Memory B cell (primary cell): ENCODE data around the gene HMCN2.
"Not testable (repeated sequence)": the region's sequence is repeated elsewhere in the genome, so short reads cannot be mapped to it uniquely, and the experiment has no call there.

Experiments
- ATAC-seq: fragments of 150-1000 bp; cut with Tn5 transposase; 2 replicates; pipeline ENCODE4 v1.10.0; 2021; ENCODE audit warnings: low read depth, mild to moderate bottlenecking, moderate library complexity
- DNase-seq, 2 donors: peaks; one replicate each; pipeline ENCODE4 v3.0.0; 2022; ENCODE audit warnings: low spot score in 2 of 2
- H3K27ac Mint-ChIP-seq: one replicate; pipeline ENCODE4 v1.8.0; 2022; ENCODE audit warnings: mild to moderate bottlenecking, moderate library complexity, mixed read lengths
- H3K27me3 Mint-ChIP-seq: one replicate; pipeline ENCODE4 v1.8.0; 2022; ENCODE audit warnings: mixed read lengths
- H3K36me3 Mint-ChIP-seq: one replicate; pipeline ENCODE4 v1.8.0; 2022; ENCODE audit warnings: mild to moderate bottlenecking, mixed read lengths
- H3K4me1 Mint-ChIP-seq: one replicate; pipeline ENCODE4 v1.8.0; 2022; ENCODE audit warnings: mixed read lengths
- H3K4me3 Mint-ChIP-seq: one replicate; pipeline ENCODE4 v1.8.0; 2022; ENCODE audit warnings: mild to moderate bottlenecking, moderate library complexity, mixed read lengths
- H3K9me3 Mint-ChIP-seq: one replicate; pipeline ENCODE4 v1.8.0; 2022; ENCODE audit warnings: mixed read lengths

Gene HMCN2

DNA sequence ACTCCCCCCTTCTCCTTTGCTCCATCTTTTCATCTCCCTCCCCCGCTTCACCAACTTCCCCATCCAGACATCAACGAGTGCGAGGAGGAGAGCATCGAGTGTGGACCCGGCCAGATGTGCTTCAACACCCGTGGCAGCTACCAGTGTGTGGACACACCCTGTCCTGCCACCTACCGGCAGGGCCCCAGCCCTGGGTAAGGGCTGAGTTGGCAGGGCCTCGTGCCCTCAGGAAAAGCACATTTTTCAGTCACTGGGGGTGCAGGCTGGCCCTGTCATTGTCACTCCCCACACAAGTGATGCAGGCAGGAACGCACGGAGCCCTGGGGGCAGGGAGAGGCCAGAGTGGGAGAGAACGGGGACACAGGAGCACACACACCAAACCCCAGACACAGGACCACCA, 166.8 kb downstream of the HMCN2 start:
- ATAC-seq (no peak), DNase-seq (no peak)
- no peaks in the 10 kb centered on the region for H3K4me1 Mint-ChIP-seq
- no peak overlapping the region for H3K27ac Mint-ChIP-seq
- H3K4me3 Mint-ChIP-seq = peak overlapping the region; percentile 34
- no peaks in the 10 kb centered on the region for H3K36me3 Mint-ChIP-seq
- H3K27me3 Mint-ChIP-seq = peaks cover 25% of the 10 kb centered on the region
- H3K9me3 Mint-ChIP-seq = peaks cover 1% of the 10 kb centered on the region

DNA sequence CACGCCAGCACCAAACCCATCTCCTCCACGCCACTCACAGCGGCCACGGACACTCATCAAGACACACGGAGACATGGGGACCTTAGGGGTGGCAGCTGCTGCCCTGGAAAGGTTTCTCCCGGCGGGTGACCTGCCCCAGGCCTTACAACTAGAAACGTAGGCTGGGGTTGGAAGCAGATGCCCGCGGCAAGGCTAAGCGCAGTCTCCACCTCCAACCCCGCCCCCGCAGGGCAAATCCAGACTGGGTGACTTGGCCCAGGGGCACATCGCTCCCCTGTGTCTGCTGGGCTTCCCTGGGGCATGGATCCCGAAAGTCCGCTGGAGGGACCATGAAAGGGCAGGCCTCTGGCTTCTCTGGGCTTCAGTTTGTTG, 167.2 kb downstream of the HMCN2 start:
- H3K9me3 Mint-ChIP-seq = peaks cover 1% of the 10 kb centered on the region
- no peak for ATAC-seq
- no peak overlapping the region for H3K27ac Mint-ChIP-seq

DNA sequence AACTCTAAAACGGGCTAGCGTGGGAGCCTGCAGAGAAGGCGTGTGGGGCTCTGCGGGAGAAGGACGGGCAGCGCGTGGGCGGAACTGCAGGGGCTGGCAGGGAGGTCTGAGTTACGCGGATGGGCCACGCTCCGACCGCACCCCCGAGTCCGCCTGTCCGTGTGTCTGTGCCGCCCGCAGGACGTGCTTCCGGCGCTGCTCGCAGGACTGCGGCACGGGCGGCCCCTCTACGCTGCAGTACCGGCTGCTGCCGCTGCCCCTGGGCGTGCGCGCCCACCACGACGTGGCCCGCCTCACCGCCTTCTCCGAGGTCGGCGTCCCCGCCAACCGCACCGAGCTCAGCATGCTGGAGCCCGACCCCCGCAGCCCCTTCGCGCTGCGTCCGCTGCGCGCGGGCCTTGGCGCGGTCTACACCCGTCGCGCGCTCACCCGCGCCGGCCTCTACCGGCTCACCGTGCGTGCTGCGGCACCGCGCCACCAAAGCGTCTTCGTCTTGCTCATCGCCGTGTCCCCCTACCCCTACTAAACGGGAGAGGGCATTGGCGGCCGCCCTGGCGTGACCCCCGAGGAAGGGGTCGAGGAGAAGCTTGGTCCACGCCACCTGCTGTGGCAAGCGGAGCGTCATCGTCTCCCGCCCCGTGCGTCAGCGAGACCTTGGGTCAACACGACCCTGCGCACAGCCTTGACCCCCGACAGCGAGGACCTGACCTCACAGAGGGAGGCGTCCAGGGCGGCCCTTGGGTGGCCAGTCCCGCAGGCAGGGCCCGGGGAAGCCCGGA, 167.8 kb downstream of the HMCN2 start:
- Mint-ChIP-seq H3K27ac (no peak overlapping the region), H3K27me3 (peaks cover 25% of the 10 kb centered on the region), H3K9me3 (peaks cover 1% of the 10 kb centered on the region), H3K4me1 (no peaks in the 10 kb centered on the region), H3K36me3 (no peaks in the 10 kb centered on the region), H3K4me3 (peak overlapping the region; percentile 11)
- DNase-seq (no peak), ATAC-seq (peak; percentile 67)

More for the DNA sequence above, 167.2 kb downstream of the HMCN2 start:
- no peak for DNase-seq
- Mint-ChIP-seq H3K27me3 (peaks cover 25% of the 10 kb centered on the region), H3K36me3 (no peaks in the 10 kb centered on the region), H3K4me1 (no peaks in the 10 kb centered on the region), H3K4me3 (peak overlapping the region; percentile 11)

DNA sequence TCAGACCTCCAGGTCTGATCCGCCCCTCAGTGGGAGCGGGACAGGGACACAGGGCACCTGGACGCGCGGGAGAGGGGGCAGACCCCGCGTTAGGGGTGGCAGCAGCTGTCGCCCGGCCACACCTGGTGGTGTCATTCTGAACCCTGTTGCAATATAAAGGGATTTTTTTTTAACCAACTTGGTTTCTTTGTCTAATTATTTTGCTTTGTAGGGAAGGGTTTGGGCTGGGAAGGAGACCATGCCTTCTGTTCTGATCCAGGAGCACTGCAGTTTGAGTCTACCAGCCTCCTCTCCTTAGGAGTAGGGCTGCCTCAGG, 168.3 kb downstream of the HMCN2 start:
- H3K4me3 Mint-ChIP-seq = no peak overlapping the region
- H3K27me3 Mint-ChIP-seq = peaks cover 27% of the 10 kb centered on the region

DNA sequence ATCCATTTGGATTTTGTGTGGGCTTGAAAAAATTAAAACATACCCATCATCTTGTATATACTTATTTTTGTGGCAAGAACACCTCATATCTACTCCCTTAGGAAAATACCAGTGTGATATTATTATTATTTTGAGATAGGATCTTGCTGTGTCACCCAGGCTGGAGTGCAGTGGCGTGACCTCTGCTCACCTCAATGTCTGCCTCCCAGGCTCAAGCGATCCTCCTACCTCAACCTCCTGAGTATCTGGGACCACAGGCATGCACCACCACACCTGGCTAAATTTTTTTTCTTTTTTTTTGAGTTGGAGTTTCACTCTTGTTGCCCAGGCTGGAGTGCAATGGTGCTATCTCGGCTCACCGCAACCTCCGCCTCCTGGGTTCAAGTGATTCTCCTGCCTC, 169.1 kb downstream of the HMCN2 start:
- H3K27me3 Mint-ChIP-seq = peaks cover 25% of the 10 kb centered on the region
- H3K4me3 Mint-ChIP-seq, H3K4me1 Mint-ChIP-seq, H3K36me3 Mint-ChIP-seq, H3K9me3 Mint-ChIP-seq, DNase-seq, H3K27ac Mint-ChIP-seq, ATAC-seq: not testable (repeated sequence)

More for the DNA sequence above, 168.3 kb downstream of the HMCN2 start:
- H3K36me3 Mint-ChIP-seq = no peaks in the 10 kb centered on the region
- ATAC-seq (no peak), DNase-seq (no peak)
- H3K4me1 Mint-ChIP-seq = no peaks in the 10 kb centered on the region
- H3K9me3 Mint-ChIP-seq = peaks cover 1% of the 10 kb centered on the region
- no peak overlapping the region for H3K27ac Mint-ChIP-seq

DNA sequence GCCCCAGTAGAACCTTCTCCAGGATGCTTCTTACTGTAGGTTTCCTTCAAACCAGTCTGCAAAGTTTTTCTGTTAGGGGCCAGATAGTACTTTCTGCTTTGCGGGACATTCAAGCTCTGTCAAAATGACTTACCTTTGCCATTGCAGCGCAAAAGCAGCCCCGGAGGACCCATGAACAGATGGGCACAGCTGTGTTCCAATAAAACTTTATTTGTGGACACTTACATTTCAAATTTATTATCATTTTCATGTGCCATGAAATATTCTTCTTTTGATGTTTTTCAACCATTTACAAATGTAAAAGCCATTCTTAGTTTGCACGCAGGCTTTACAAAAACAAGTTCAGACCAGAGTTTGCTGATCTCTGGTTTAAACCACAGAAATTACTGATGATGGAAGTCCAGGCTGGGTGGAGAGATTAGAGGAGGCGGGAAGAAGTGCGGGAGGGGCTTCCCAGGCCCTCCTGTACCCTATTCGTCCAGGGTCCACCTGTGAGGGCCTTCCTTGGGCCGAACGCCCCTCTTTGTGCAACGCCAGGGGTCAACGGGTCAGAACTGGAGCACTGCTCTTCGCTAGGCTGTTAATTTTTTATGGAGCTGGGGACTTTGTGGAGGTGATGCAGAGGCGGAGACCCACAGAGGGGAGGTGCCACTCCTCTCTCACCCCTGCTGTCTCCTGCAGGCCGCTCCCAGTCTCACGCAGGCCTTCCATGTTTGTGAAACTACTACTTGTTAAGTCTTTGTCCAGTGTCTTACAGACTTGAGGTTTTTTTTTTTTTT, 171.6 kb downstream of the HMCN2 start:
- Mint-ChIP-seq H3K27ac (no peak overlapping the region), H3K4me1 (no peaks in the 10 kb centered on the region), H3K27me3 (peaks cover 19% of the 10 kb centered on the region), H3K36me3 (peaks cover 4% of the 10 kb centered on the region), H3K4me3 (no peak overlapping the region), H3K9me3 (peaks cover 4% of the 10 kb centered on the region)
- DNase-seq (no peak), ATAC-seq (no peak)

DNA sequence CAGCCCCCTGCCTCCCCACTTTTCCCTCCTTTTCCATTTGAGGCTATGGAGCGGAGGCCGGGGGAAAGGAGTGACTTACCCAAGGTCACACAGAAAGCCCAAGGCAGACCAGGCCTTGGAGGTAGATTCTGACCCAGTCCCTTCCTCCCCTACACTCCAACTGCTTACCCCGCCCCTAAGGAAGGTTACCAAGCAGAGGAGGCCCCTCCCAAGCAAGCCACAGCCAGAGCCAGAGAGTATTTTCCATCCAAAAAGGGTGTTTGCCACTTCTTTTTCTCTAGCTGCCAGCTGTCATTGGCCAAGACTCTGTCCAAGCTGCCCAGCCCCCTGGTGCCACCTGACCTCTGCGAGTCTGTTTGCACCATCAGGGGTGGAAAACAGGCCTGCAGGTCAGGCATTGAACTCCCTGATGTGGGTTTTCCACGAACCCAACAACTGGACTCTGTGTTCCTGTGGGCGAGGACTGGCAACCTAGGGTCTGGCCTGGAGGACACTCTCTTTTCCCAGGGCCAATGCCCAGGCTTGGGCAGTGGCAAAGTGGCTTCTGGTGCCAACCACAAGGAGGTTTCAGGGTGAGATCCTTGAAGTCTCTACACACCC, 172.9 kb downstream of the HMCN2 start:
- H3K9me3 Mint-ChIP-seq = peaks cover 4% of the 10 kb centered on the region
- H3K4me3 Mint-ChIP-seq = no peak overlapping the region
- H3K36me3 Mint-ChIP-seq = peaks cover 4% of the 10 kb centered on the region
- no peaks in the 10 kb centered on the region for H3K4me1 Mint-ChIP-seq
- H3K27ac Mint-ChIP-seq = no peak overlapping the region
- H3K27me3 Mint-ChIP-seq = peaks cover 15% of the 10 kb centered on the region
- no peak for DNase-seq
- no peak for ATAC-seq

DNA sequence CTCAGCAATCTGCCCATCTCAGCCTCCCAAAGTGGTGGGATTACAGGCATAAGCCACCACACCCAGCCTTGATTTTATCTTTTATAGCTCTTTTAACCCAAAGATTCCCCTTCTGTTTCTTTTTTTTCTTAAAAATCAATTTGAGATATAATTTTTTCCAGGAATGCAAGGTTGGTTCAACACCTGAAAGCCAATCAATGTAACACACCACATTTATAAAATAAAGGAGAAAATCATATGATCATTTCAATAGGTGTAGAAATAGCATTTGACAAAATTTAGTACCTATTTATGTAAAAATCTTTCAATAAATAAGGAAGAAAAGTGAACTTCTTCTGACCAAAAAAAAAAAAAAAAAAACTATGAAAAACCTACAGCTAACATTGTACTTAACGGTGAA, 175.5 kb downstream of the HMCN2 start:
- ATAC-seq = no peak
- H3K9me3 Mint-ChIP-seq = peaks cover 4% of the 10 kb centered on the region
- no peak overlapping the region for H3K27ac Mint-ChIP-seq
- no peaks in the 10 kb centered on the region for H3K4me1 Mint-ChIP-seq
- no peak for DNase-seq
- no peak overlapping the region for H3K4me3 Mint-ChIP-seq
- H3K36me3 Mint-ChIP-seq = peaks cover 4% of the 10 kb centered on the region
- H3K27me3 Mint-ChIP-seq = peaks cover 12% of the 10 kb centered on the region

DNA sequence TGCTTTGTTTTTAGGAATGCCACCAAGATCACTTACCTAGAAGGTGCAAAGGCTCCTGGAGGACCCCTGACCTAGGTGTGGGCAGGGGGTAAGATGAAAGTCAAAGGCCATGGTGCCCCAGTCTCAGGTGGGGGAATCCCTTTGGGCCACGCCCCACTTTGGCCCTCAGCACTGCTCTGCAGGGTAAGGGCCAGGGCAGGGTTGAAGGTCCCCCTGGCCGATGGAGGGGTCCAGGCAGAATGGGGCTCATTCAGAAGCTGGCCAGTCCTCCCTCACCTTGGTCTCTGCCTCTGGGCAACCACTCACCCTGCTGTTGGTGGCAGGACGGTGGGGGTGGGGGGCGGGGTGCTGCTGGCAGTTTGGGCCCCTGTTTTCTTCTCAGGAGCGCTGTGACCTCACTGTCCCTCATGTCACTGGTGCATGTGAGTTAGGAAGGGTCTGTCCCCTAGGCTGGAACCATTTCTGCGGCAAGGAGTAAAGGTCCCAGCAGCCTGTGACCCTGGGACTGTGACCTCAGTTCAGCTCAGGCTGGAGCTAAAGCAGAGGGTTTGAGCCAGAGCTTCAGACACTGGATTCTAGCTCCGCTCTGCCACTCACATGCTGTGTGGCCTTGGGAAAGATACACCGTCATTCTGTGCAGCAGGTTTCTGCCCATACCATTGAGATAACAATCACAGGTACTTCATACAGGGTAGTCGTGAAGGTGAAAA, 177.3 kb downstream of the HMCN2 start:
- peaks cover 13% of the 10 kb centered on the region for H3K27me3 Mint-ChIP-seq
- DNase-seq = no peak
- peaks cover 4% of the 10 kb centered on the region for H3K36me3 Mint-ChIP-seq
- no peaks in the 10 kb centered on the region for H3K4me1 Mint-ChIP-seq
- H3K4me3 Mint-ChIP-seq = no peak overlapping the region
- no peak overlapping the region for H3K27ac Mint-ChIP-seq
- no peak for ATAC-seq
- peaks cover 4% of the 10 kb centered on the region for H3K9me3 Mint-ChIP-seq

DNA sequence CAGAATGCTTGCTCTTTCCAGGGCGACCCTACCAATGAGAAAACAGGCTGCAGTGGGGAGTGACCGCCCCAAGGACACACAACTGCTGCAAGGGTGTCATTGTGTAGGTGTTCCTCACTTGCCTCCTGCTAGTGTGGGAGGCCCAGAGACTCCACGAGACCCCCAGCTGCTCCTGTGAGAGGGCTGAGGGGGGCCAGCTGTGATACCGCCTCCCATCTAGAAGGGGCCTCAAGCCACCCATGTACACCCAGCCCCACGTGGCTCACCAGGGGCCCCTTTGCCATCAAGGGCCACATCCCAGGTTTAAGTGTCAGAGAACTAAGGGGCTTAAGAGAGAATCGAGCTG, 177.9 kb downstream of the HMCN2 start:
- H3K4me1 Mint-ChIP-seq = no peaks in the 10 kb centered on the region
- DNase-seq = no peak
- peak overlapping the region; percentile 49 for H3K4me3 Mint-ChIP-seq
- peaks cover 4% of the 10 kb centered on the region for H3K36me3 Mint-ChIP-seq
- H3K27me3 Mint-ChIP-seq = peaks cover 16% of the 10 kb centered on the region
- H3K27ac Mint-ChIP-seq = no peak overlapping the region
- H3K9me3 Mint-ChIP-seq = peaks cover 4% of the 10 kb centered on the region
- ATAC-seq = no peak

DNA sequence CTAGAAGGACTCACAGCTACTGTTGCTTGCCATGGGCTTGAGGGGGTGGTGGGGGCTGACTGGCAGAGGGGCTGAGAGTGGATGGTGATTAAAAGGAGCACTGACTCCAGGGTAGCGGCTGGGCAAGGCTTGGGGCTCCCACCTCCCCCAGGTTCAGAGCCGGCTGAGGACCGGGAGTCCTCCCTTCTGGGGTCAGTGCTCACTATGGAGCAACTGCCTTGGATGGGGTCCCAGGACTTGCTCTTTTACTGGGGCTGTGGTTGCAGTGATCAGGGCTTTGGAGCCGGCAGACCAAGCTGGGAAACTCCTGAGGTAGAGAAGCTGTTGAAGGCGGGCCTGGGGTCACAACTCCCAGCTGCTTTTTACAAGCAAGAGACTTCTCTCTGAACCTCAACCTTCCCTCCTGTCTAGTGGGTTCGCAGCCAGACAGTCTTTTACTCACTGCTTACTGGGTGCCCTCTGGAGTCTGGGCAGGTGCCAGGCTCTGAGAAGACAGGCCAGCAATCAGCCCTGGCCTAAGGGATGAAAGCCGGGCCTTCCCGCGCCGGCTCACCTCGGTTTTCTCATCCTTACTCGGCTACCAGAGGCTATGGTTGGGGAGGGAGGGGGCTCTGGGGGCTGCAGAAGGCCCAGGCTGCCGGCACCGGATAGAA, 178.4 kb downstream of the HMCN2 start:
- peaks cover 4% of the 10 kb centered on the region for H3K9me3 Mint-ChIP-seq
- ATAC-seq (no peak), DNase-seq (no peak)
- no peaks in the 10 kb centered on the region for H3K4me1 Mint-ChIP-seq
- H3K4me3 Mint-ChIP-seq = peak overlapping the region; percentile 49
- no peak overlapping the region for H3K27ac Mint-ChIP-seq
- peaks cover 4% of the 10 kb centered on the region for H3K36me3 Mint-ChIP-seq
- peaks cover 15% of the 10 kb centered on the region for H3K27me3 Mint-ChIP-seq

DNA sequence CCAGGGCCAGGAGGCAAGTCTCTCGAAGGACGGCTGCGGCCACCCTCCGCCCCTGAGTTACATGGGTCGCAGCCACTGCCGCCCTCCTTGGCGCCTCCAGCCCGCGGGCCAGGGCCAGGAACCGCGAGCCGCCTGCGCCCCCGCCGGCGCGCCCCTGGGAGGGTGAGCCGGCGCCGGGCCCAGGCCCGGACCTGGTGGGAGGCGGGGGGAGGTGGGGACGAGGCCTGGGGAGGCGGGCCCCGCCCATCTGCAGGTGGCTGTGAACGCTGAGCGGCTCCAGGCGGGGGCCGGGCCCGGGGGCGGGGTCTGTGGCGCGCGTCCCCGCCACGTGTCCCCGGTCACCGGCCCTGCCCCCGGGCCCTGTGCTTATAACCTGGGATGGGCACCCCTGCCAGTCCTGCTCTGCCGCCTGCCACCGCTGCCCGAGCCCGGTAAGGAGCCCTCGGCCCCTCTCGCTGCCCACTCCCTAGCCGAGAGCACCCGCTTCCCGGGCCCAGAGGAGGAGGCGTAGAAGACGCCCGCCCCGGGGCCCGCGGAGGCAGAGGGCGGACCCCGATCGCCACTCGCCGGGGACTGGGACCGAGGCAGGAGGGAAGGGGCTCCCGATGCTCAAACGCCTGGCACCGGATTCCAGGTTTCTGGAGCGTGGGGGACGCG, 179.1 kb downstream of the HMCN2 start, which contains the start of gene ASS1:
TSS of gene ASS1 (plus strand) at position 397 of the 657 bp plus-strand sequence. CDS start 7,268 bp downstream, outside the sequence.
- Mint-ChIP-seq H3K27me3 (peaks cover 13% of the 10 kb centered on the region), H3K4me1 (no peaks in the 10 kb centered on the region), H3K36me3 (peaks cover 4% of the 10 kb centered on the region), H3K4me3 (peak within 1 kb of the TSS; percentile 63), H3K9me3 (peaks cover 4% of the 10 kb centered on the region), H3K27ac (no peak within 1 kb of the TSS)
- peak; percentile 26 to 35 for DNase-seq
- ATAC-seq = peak; percentile 93

DNA sequence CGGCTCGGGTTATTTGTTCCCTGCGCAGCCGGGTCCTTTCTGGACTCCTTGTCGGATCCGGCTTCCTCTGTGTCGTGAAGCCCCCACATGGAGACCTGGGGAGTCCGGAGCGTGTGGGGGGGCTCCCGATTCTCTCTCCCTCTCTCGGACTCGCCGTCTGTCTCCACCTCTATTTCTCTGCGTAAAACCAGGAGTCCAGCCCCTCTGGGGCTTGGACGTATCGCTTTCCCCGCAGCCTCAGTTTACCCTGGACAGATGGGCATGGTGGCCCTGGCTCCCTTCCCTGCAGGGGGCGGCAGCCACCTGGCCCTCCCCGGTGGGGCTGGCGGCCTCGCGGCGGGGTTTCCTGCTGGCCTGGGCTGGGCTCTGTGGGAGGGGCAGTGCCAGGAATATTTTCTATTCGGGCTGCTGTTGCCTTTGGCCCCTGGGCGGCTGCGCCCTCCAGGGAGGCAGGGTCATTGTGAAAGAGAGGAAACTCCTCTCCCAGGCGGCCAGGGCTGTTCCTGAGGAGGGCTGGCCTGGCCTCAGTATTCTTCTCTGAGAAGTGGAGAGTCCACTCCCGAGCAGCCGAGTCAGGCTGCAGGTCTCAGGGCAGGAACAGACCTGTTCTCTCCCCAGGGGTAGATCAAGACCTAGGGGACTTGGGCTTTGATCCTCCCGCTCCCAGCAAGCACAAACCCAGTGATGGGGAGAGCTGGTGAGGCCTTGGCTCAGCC, 179.9 kb downstream of the HMCN2 start:
- Mint-ChIP-seq H3K4me3 (peak overlapping the region; percentile 63), H3K36me3 (peaks cover 4% of the 10 kb centered on the region), H3K4me1 (no peaks in the 10 kb centered on the region), H3K27ac (no peak overlapping the region), H3K27me3 (peaks cover 13% of the 10 kb centered on the region), H3K9me3 (peaks cover 4% of the 10 kb centered on the region)
- ATAC-seq (no peak), DNase-seq (no peak)
